Fibroblast of skin of right quadriceps (primary cell): ENCODE results near the gene PLEKHO1.

Experiments used
- DNase-seq: peaks from one replicate; pipeline ENCODE4 v3.0.0-alpha.2; 2013

PLEKHO1 gene

DNA sequence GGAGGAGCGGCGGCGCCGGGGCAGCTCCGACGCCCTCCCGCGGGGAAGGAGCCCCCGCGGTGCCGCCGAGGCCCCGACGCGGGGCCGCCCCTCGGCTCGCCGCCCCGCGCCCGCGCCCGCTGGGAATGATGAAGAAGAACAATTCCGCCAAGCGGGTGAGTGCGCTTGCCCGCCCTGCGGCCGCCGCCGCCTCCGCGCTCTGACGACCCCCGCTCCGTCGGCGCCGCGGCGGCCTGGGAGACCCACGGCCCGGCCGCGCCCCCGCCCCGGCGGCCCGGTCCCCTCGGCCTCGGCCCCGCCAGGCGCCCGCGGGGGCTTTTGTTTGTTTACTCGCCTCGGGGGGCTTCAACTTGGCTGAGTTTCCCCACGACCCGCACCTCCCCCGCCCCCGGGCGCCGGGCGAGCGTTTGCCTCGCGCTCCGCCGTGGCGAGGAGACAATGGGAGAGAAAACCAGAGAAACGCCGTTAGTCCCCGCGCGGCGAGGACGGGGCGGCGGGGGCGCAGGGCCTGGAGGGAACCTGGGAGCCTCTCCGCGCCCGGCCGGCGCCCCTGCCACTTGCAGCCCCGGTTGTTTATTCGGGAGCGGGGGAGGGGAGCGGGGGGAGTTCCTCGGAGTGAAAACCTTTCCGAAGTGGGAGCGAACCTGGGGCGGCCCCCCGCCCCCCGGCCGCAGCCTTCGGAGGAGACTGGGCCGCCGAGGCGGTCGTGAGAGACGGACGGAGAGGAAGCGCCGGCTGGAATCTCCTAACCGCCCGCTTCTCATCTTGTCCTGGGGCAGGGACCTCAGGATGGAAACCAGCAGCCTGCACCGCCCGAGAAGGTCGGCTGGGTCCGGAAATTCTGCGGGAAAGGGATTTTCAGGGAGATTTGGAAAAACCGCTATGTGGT, 661 bp downstream of the PLEKHO1 start:
- no peak for DNase-seq

DNA sequence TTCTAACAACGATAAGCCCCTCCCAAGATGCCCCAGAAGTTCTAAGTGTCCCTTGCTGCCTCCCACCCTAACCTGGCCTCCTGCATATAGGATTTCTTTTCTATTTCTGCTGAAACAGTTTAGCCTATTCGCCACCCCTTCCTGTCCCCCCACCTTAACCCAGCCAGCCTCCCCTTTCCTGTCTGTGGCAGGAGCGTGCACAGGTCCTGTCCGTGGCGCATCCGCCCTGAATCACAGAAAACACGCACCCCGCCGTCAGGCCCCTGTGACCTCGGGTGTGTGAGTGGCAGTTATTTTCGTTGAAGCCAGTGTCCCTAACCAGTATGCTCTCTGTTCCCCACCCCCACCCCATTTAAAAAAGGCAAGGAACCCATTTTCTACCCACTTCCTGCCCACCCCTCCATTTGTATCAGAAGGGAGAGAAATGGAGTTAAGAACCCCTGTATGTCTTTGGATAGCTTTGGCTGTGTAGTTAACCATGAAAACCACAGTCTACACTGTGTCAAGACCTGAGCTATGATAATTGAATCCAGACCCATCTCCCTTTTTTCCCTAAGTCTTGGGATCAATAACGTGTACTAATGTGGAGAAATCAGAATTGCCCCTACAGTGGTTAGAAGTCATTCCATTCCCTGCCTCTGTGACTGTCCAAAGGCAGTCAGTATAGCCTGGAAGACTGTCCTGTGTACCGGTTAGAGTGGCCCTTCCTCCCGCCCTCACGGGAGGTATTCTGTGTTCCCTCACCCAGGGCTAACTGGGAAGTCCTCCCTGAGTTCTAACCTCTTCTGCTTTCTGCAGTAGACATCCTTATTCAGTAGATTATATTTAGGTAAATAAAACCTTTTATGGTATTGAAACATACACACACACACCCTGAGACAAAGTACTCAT, 1.8 kb downstream of the PLEKHO1 start:
- no peak for DNase-seq

DNA sequence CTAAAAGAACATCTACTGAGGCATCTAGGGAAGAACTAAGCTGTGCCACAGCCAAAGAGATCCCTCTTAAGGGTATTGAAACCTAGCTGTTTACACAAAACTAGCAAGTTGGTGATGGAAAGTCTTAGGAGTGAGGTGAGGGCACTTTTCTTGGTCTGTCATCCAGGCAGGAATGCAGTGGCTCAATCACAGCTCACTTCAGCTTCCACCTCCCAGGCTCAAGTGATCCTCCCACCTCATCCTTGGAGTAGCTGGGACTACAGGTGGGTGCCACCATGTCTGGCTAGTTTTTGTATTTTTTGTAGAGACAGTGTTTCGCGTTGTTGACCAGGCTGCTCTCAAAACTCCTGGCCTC, 2.4 kb downstream of the PLEKHO1 start:
- no peak for DNase-seq

DNA sequence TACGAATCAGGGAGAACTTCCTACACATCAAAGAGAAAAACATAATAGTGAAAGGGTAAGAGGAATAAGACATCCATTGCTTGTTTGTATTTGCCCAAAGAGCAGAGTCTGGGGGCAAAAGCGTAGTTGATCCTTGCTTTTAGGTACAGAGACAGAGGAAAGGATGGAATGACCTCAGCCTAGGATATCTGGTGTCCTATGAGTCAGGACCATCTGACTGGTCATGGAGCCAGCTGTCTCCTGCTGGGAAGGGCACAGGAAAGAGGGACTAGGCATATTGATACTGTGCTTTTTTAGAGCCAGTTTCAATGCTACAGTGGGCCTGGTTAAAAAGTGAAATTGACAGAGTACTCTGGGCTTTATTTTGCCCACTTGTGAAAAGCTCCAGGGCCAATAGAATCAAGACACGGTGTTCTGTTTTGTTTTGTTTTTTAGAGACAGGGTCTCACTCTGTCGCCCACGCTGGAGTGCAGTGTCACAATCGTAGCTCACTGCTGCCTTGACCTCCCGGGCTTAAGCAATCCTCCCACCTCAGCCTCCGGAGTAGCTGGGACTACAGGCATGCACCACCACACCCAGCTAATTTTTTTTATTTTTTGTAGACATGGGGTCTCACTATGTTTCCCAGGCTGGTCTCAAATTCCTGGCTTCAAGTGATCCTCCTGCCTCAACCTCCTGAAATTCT, 3.2 kb downstream of the PLEKHO1 start:
- no peak for DNase-seq

DNA sequence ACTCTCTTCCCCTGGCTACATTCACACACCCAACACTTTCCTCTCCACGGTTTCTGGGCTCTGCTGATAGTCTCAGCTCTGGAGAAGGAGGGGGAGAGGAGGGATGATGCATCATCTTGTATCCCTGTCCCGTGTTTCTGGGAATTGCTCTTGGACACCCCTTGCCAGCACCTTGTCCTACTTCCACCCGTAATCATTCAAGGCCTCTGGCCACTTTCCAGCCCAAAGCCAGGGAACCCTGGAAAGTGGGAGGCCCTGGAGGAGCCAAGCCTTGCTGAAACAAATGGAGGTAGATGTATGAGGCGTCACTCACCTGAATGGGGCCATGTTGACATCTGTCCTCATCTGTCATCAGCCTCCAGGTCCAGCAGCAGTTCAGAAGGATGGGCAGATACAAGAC, 4.4 kb downstream of the PLEKHO1 start:
- DNase-seq: no peak

DNA sequence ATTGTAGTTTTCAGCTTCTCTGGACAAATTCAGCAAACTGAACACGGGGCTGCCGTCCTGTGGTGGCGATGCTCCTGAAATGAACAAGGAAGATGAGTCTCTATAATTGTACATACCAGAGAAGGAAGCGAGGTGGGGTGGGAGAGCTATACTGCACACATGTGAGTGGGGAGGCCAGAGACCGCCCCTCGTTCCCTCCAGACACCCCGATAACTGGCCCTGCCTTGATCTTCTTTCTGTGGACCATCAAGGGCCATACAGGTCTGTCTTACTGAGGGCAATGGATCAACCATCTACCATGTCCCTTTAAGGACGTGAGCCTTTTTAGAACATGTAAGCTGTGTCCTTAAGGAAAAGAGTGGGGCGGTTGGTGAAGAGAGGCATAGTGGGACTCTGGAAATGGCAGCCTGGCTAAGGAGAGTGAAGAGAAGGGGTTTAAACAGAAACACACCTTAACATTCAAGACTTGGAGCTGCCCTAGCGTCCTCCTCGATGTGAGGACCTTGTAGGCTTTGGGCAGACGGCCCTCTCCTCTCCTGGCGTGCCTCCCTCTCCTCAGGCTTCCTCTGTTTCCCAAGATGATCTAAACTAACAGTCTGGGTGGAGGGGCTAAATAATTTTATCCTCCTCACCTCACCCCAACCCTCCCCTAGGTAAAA, 5.8 kb downstream of the PLEKHO1 start:
- no peak for DNase-seq

- peak; percentile 64 for DNase-seq
Measured at GRCh38 chr1:150156868-150157603, 7.3 kb downstream of the PLEKHO1 start.

DNA sequence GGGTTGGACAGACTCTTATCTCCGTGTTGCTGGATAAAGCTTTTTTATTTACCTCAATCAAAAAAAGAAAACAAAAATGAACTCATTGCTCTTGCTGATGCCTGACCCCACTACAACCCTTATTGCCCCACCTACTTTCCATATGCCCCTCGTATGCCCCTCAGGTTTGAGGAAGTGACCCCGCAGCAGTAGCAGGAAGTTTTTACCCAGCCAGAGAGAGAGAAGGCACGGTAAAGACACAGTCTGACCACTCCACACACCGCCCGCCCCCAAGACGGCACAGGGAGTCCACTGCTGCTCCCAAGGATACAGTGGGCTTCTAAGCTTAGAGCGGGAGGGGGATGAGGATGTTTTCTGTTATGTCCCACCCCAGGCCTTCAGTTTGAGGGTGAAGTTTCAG, 9.8 kb downstream of the PLEKHO1 start:
- no peak for DNase-seq

- DNase-seq: peak; percentile 72
Measured at GRCh38 chr1:150160964-150161621, 11.4 kb downstream of the PLEKHO1 start.

- peak; percentile 61 for DNase-seq
Measured at GRCh38 chr1:150161747-150162581, 12.2 kb downstream of the PLEKHO1 start.

DNA sequence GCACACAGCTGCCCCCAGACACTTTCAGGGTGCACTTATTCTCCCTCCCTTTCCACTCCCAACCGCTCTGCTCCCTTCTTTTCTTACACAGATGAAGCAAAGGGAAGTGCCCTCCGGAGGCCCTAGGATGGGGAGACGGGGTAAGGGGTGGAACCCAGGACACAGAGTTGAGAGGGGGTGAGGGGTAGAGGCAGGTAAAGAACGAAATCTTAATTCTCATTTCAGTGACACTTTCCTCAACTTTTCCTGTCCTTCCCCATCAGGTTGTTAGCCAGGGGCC, 12.8 kb downstream of the PLEKHO1 start:
- no peak for DNase-seq

GRCh38 chr1:150162862-150163706, 13.4 kb downstream of the PLEKHO1 start:
- DNase-seq: peak; percentile 100

DNA sequence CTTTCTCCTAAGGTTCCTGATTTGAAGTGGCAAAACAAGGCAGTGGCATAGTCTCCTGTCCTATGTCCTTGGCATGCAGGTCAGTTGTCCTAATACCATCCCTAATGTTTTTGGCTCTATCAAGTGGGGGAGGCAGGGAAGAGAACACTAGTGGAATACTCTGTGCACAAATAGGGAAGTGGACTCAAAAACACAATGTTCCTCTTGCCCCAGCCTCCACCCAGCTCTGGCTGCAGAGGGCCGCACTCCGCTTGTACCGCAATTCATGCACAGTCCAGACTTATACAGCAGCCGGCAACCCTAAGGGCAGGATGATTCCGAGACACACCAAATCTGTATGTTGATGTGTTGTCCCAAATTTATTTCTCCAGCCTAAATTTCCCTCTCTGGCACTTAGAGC, 14.5 kb downstream of the PLEKHO1 start:
- no peak for DNase-seq

GRCh38 chr1:150164779-150165178, 15.1 kb downstream of the PLEKHO1 start:
- DNase-seq: no peak

DNA sequence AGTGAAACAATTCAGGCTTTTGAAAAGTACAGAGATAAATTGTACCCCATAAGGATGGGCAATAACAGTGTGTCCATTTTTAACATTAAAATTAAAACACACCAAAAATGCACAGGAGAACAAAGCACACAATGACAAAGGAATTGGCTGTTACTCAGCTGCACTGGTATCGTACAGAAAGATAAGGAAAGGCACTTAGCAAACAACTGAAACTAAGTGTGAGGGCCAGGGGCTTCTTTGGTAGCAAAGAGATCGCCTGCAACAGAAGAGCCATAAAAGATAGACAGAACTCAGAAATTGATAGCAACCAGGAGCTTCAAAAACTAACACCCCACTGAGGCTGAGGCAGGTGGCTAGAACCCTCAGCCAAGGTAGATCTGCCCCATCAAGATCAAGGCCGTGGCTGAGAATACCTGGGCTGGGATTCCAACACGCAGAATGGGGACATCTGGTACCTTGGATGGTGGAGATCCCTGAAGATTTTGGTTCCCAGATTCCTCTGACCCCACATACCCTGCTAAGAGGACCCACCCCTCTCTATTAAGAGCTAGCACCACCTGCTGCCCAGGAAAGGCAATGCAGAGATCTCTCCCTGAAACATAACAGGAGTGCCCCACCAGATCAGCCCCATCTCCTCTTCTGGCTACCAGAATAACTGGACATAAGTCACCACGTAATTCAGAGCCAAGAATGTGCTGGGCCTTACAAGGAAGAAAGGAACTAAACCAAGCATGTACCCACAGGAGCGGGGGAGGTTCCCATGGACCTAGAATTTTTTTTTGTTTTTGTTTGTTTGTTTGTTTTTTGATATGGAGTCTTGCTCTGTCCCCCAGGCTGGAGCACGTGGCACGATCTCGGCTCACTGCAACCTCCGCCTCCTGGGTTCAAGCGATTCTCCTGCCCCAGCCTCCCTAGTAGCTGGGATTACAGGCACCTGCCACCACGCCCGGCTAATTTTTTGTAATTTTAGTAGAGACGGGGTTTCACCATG, 16.2 kb downstream of the PLEKHO1 start:
- peak; percentile 64 for DNase-seq

DNA sequence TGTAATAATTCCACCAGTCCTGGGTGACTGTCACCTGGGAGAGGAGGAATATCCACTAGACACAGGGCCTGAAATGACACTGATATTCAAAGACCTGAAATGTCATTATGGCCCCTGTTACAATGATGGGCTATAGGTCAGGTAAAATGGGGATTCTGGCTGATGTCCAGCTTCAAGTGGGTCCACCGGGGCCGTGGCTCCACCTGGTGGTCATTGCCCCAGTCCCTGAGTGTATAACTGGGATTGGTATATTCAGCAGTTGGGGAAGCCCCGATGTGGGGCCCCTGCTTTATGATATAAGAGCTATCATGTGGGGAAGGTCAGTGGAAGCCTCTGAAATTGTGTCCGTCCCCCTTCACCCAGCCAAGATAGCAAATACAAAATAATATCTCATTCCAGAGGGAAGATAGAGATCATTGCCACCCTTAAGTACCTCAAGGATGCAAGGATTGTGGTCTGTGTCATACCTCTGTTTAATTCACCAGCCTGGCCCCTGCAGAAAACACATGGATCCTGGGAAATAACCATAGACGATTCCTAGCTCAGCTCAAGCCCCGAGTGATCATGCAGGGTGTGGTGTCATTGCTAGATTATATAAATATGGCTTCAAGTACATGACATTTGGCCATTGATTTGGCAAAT, 19.4 kb downstream of the PLEKHO1 start:
- DNase-seq: peak; percentile 57

GRCh38 chr1:150171801-150172200, 22.1 kb downstream of the PLEKHO1 start:
- DNase-seq: no peak

- no peak for DNase-seq
Measured at GRCh38 chr1:150173141-150173585, 23.4 kb downstream of the PLEKHO1 start.
